Endodermal cell (in vitro differentiated cells): ENCODE data around the gene HNRNPD. TPM values are rescaled to one million over a fixed set of nuclear protein-coding genes. Genes with fewer than 3 reads are reported as not detected.
"Not testable (repeated sequence)": the region's sequence is repeated elsewhere in the genome, so short reads cannot be mapped to it uniquely, and the experiment has no call there.

Experiments
- DNase-seq: peaks from one replicate; pipeline ENCODE4 v3.0.0-alpha.2; 2017
- H3K27ac ChIP-seq: 2 replicates; pipeline ENCODE4 v1.5.1; 2013; ENCODE audit warnings: mild to moderate bottlenecking, low read depth, low read length, moderate library complexity
- H3K27me3 ChIP-seq: 2 replicates; pipeline ENCODE4 v1.6.1; 2013; ENCODE audit warnings: mild to moderate bottlenecking, low read length, moderate library complexity; ENCODE audit not compliant: insufficient read depth, control insufficient read depth, poor library complexity, severe bottlenecking
- H3K36me3 ChIP-seq: 2 replicates; pipeline ENCODE4 v1.7.0; 2013; ENCODE audit warnings: mild to moderate bottlenecking, low read length, moderate library complexity; ENCODE audit not compliant: control insufficient read depth, insufficient read depth
- H3K4me1 ChIP-seq: one replicate; pipeline ENCODE4 v1.7.0; 2013; ENCODE audit warnings: low read length; ENCODE audit not compliant: control insufficient read depth, insufficient read depth
- H3K4me3 ChIP-seq: 2 replicates; pipeline ENCODE4 v1.5.1; 2013; ENCODE audit warnings: mild to moderate bottlenecking, low read length, moderate library complexity
- H3K9ac ChIP-seq: 2 replicates; pipeline ENCODE4 v1.6.1; 2013; ENCODE audit warnings: mild to moderate bottlenecking, low read length, moderate library complexity; ENCODE audit not compliant: poor library complexity, severe bottlenecking; ENCODE audit errors: extremely low read depth
- H3K9me3 ChIP-seq: 2 replicates; pipeline ENCODE4 v1.6.1; 2013; ENCODE audit warnings: mild to moderate bottlenecking, low read length, moderate library complexity; ENCODE audit not compliant: control insufficient read depth
- H3K27ac Mint-ChIP-seq: 2 replicates; pipeline ENCODE4 v1.8.0; 2020; ENCODE audit warnings: mixed read lengths
- H3K27me3 Mint-ChIP-seq: 2 replicates; pipeline ENCODE4 v1.8.0; 2021; ENCODE audit warnings: mild to moderate bottlenecking, mixed read lengths; ENCODE audit not compliant: insufficient read depth
- H3K36me3 Mint-ChIP-seq: 2 replicates; pipeline ENCODE4 v1.8.0; 2020; ENCODE audit warnings: low read depth, mixed read lengths
- H3K4me1 Mint-ChIP-seq: 2 replicates; pipeline ENCODE4 v1.8.0; 2020; ENCODE audit warnings: mixed read lengths
- H3K4me3 Mint-ChIP-seq: 2 replicates; pipeline ENCODE4 v1.8.0; 2020; ENCODE audit warnings: mild to moderate bottlenecking, moderate library complexity, mixed read lengths
- H3K9me3 Mint-ChIP-seq: 2 replicates; pipeline ENCODE4 v1.8.0; 2020; ENCODE audit warnings: mild to moderate bottlenecking, mixed read lengths
- WGBS, 2 experiments: methylation state at CpG; one replicate each; pipeline versions ENCODE4 v1.1.5 to v1.1.7; 2013; ENCODE audit warnings: missing lambda C conversion rate in 2 of 2, mixed read lengths in 1 of 2; ENCODE audit not compliant: insufficient coverage in 1 of 2, insufficient read length in 1 of 2; 5-methylcytosine and 5-hydroxymethylcytosine counted together
- total RNA-seq, 2 donors: library from RNA; stranded (reverse); fragmentation: NEBNext Ultra II Directional in 1 of 2; extraction: Animal tissue kit (Norgen Biotek cat#: 25700) in 1 of 2; gene quantifications; 2 replicates in 1 of 2; 3 replicates in 1 of 2; pipeline ENCODE4 v1.2.1, GENCODE V29; 2021
- TF ChIP-seq, protein P1 (sequence below): fragments of 200-600 bp; sonication (generic); conservative IDR thresholded peaks from 2 replicates; pipeline ENCODE4 v1.5.0; 2021; ENCODE audit warnings: antibody characterized with exemption, mild to moderate bottlenecking

HNRNPD gene
- total RNA-seq, 2 donors from 2014 or later = 462 to 562 TPM

DNA sequence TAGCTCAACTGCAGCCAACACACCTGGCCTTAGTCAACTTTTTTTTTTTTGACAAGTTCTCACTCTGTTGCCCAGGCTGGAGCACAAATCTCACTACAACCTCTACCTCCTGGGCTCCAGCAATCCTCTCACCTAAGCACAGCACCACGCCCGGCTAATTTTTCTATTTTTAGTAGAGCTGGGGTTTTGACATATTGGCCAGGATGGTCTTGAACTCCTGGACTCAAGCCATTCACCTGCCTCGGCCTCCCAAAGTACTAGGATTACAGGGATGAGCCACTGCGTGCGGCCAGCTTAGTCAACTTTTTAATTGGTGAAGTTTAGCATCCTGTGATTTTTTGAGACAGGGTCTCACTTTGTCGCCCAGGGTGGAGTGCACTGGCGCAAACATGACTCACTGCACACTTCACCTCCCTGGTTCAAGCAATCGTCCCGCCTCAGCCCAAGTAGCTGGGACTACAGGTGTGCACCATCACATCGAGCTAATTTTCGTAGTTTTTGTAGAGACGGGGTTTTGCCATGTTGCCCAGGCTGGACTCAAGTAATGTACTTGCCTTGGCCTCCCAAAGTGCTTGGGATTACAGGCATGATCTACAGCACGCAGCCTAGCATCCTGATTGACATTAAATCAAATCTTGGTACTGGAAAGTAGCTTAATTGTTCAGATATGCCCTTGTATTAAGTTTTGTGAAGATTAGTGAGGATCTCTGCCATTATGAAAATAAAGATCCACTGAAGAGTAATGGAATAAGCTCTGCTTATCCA, 48.2 kb upstream of the HNRNPD start:
- TF ChIP-seq, protein P1, sequence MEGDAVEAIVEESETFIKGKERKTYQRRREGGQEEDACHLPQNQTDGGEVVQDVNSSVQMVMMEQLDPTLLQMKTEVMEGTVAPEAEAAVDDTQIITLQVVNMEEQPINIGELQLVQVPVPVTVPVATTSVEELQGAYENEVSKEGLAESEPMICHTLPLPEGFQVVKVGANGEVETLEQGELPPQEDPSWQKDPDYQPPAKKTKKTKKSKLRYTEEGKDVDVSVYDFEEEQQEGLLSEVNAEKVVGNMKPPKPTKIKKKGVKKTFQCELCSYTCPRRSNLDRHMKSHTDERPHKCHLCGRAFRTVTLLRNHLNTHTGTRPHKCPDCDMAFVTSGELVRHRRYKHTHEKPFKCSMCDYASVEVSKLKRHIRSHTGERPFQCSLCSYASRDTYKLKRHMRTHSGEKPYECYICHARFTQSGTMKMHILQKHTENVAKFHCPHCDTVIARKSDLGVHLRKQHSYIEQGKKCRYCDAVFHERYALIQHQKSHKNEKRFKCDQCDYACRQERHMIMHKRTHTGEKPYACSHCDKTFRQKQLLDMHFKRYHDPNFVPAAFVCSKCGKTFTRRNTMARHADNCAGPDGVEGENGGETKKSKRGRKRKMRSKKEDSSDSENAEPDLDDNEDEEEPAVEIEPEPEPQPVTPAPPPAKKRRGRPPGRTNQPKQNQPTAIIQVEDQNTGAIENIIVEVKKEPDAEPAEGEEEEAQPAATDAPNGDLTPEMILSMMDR = no peak
- Mint-ChIP-seq H3K27ac (peak overlapping the region; percentile 69), H3K4me3 (no peak overlapping the region), H3K9me3 (no peaks in the 10 kb centered on the region), H3K27me3 (peaks cover 3% of the 10 kb centered on the region), H3K36me3 (peaks cover 40% of the 10 kb centered on the region), H3K4me1 (peaks cover 14% of the 10 kb centered on the region)
- WGBS, 2 experiments = 91 to 93% methylated on average over 10 to 13 of the region's 13 CpGs
- Histone ChIP-seq H3K4me3 (no peak overlapping the region), H3K27me3 (no peaks in the 10 kb centered on the region), H3K36me3 (peaks cover 49% of the 10 kb centered on the region), H3K9ac (no peak overlapping the region), H3K9me3 (no peaks in the 10 kb centered on the region), H3K27ac (no peak overlapping the region), H3K4me1 (no peaks in the 10 kb centered on the region)
- DNase-seq = peak; percentile 67

DNA sequence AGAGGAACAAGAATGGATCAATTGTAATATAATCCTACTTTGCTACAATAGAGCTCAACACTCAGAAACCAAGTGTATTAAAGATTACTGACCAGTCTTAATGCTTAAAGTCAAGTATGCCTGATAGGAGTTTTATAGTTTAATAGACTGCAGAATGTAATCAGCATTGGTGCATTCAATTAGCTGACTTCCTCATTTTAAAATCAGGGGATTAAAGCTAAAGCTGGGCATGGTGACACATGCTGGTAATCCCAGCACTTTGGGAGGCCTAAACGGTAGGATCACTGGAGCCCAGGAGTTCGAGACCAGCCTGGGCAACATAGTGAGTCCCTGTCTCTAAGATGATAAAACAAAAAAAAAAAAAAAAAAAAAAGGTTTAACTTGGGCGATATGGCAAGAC, 45.7 kb upstream of the HNRNPD start:
- TF ChIP-seq, protein P1 = no peak
- Histone ChIP-seq H3K9me3 (no peaks in the 10 kb centered on the region), H3K27ac (no peak overlapping the region), H3K27me3 (no peaks in the 10 kb centered on the region), H3K4me1 (no peaks in the 10 kb centered on the region), H3K4me3 (no peak overlapping the region), H3K9ac (no peak overlapping the region), H3K36me3 (peaks cover 23% of the 10 kb centered on the region)
- Mint-ChIP-seq H3K36me3 (peaks cover 15% of the 10 kb centered on the region), H3K27ac (no peak overlapping the region), H3K9me3 (no peaks in the 10 kb centered on the region), H3K27me3 (peaks cover 8% of the 10 kb centered on the region), H3K4me1 (no peaks in the 10 kb centered on the region), H3K4me3 (no peak overlapping the region)
- no peak for DNase-seq
- WGBS, 2 experiments = 88% methylated on average over 2 of the region's 3 CpGs; no CpG with 5 or more reads in 1 of the 2 experiments

DNA sequence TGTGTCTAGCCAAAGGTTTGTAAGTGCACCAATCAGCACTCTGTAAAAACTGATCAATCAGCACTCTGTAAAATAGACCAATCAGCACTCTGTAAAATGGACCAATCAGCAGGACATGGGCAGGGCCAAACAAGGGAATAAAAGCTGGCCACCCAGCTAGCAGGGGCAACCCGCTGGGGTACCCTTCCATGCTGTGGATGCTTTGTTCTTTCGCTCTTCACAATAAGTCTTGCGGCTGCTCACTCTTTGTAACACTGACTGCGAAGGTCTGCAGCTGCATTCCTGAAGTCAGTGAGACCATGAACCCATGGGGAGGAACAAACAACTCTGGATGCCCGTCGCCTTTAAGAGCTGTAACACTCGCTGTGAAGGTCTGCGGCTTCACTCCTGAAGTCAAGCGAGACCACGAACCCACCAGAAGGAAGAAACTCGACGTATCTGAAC, 42.2 kb upstream of the HNRNPD start:
- no peak overlapping the region for H3K4me3 Mint-ChIP-seq

DNA sequence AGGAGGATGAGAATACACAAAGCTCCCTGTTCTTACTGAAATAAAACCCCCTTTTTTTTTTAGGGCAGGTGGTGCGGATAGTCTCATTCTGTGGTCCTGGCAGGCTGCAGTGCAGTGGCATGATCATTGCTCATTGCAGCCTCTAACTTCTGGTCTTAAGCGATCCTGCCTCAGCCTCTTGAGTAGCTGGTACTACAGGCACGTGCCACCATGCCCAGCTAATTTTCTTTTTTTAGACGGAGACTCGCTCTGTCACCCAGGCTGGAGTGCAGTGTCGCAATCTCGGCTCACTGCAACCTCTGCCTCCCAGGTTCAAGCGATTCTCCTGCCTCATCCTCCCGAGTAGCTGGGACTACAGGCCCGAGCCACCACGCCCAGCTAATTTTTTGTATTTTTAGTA, 41.3 kb upstream of the HNRNPD start:
- H3K27me3 Mint-ChIP-seq, DNase-seq: not testable (repeated sequence)

More for the DNA sequence above, 42.2 kb upstream of the HNRNPD start:
- Histone ChIP-seq H3K27me3 (no peaks in the 10 kb centered on the region), H3K4me1 (no peaks in the 10 kb centered on the region), H3K27ac (no peak overlapping the region), H3K9me3 (no peaks in the 10 kb centered on the region), H3K36me3 (no peaks in the 10 kb centered on the region), H3K4me3 (no peak overlapping the region), H3K9ac (no peak overlapping the region)
- H3K27me3 Mint-ChIP-seq = peaks cover 8% of the 10 kb centered on the region
- H3K4me1 Mint-ChIP-seq = no peaks in the 10 kb centered on the region
- H3K9me3 Mint-ChIP-seq = peaks cover 3% of the 10 kb centered on the region
- no peak for DNase-seq
- WGBS, 2 experiments = 55 to 79% methylated on average over 11 to 12 of the region's 12 CpGs
- no peaks in the 10 kb centered on the region for H3K36me3 Mint-ChIP-seq
- TF ChIP-seq, protein P1 = no peak
- H3K27ac Mint-ChIP-seq = no peak overlapping the region

More for the DNA sequence above, 41.3 kb upstream of the HNRNPD start:
- whole genome bisulfite sequencing, 2 experiments = 92 to 93% methylated on average over 10 to 11 of the region's 11 CpGs
- H3K9ac ChIP-seq, H3K27ac ChIP-seq, H3K4me1 Mint-ChIP-seq, H3K4me3 ChIP-seq, H3K4me3 Mint-ChIP-seq, H3K9me3 ChIP-seq, H3K36me3 Mint-ChIP-seq, H3K4me1 ChIP-seq, H3K27ac Mint-ChIP-seq, H3K9me3 Mint-ChIP-seq, H3K36me3 ChIP-seq, H3K27me3 ChIP-seq: not testable (repeated sequence)
